ENCODE data around the gene VWC2L.

Gene VWC2L

GRCh38 chr2:214484239-214484638 lies 73.4 kb downstream of the VWC2L start:
- DNase-seq (ENCODE audit: low spot score): no peak
- TF ChIP-seq, protein P1, sequence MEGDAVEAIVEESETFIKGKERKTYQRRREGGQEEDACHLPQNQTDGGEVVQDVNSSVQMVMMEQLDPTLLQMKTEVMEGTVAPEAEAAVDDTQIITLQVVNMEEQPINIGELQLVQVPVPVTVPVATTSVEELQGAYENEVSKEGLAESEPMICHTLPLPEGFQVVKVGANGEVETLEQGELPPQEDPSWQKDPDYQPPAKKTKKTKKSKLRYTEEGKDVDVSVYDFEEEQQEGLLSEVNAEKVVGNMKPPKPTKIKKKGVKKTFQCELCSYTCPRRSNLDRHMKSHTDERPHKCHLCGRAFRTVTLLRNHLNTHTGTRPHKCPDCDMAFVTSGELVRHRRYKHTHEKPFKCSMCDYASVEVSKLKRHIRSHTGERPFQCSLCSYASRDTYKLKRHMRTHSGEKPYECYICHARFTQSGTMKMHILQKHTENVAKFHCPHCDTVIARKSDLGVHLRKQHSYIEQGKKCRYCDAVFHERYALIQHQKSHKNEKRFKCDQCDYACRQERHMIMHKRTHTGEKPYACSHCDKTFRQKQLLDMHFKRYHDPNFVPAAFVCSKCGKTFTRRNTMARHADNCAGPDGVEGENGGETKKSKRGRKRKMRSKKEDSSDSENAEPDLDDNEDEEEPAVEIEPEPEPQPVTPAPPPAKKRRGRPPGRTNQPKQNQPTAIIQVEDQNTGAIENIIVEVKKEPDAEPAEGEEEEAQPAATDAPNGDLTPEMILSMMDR (IDR thresholded peaks at IDR 0.05; ENCODE audit: extremely low read depth, missing control alignments): no peak

- TF ChIP-seq, protein P1 (IDR thresholded peaks at IDR 0.05; ENCODE audit: extremely low read depth, missing control alignments): no peak
- DNase-seq (ENCODE audit: low spot score): no peak
These were observed 73.8 kb downstream of the VWC2L start for GRCh38 chr2:214484701-214485100.

GRCh38 chr2:214489181-214489580 lies 78.3 kb downstream of the VWC2L start:
- TF ChIP-seq, protein P1 (IDR thresholded peaks at IDR 0.05; ENCODE audit: extremely low read depth, missing control alignments): no peak
- DNase-seq (ENCODE audit: low spot score): no peak

DNA sequence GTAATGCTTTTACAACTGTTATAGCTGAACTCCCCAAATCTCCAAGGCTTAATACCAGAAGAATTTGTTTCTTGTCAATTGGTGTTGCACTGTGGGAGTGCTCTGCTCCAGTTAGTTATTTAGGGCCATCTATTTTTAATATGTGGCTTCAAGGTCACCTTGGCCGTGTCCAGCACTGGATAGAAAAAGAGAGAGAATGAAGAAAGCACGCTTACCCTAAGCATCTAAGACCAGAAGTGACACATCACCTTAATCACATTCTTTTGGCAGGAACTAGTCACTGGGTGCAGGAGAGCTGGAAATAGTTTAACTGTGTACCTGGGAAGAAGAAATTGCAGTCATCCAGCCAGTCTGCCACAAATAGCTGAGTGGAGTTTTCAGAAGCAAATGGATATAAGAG lies 78.8 kb downstream of the VWC2L start:
- DNase-seq (ENCODE audit: low spot score): no peak
- TF ChIP-seq, protein P1 (IDR thresholded peaks at IDR 0.05; ENCODE audit: extremely low read depth, missing control alignments): no peak

DNA sequence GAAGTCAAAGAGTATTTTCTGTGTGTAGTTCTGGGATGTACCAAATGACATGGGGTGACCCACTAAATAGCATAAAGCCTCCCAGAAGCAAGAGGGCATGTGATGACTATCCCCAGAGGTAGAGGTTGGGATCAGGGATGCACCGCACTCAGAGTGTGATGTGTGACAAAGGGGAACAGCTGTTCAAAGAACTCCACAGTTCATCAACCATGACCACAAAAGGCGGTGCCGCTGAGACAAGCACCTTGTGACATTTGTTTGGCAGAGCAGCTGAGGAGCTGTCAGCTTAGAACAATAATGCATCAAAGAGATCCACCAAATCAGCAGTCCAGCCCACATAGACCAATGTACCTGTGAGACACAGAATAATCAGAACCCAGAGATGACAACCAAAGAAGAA lies 81.3 kb downstream of the VWC2L start:
- no peak for DNase-seq (ENCODE audit: low spot score)
- TF ChIP-seq, protein P1 (IDR thresholded peaks at IDR 0.05; ENCODE audit: extremely low read depth, missing control alignments): no peak

DNA sequence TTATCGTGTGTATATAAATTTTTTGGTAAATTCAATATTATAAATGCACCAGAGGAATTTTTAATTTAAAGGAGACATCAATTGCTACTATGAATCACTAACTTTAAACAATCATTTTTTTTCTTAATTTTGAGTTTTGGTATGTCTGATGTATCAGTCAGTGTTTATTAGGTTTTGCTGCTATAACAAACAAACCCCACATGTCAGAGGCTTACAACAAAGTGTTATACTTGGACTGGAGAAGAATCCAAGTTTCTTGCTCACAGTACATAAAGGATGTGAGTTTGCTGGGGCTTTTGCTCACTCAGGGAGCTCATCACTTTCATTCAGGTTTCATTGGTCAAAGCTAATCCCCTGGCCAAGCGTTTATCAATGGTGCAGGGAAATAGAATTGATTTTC lies 81.8 kb downstream of the VWC2L start:
- TF ChIP-seq, protein P1 (IDR thresholded peaks at IDR 0.05; ENCODE audit: extremely low read depth, missing control alignments): no peak
- DNase-seq (ENCODE audit: low spot score): no peak

- DNase-seq (ENCODE audit: low spot score): no peak
These were observed 86.6 kb downstream of the VWC2L start for GRCh38 chr2:214497489-214497888.

More at GRCh38 chr2:214497489-214497888, 86.6 kb downstream of the VWC2L start:
- TF ChIP-seq, protein P1 (IDR thresholded peaks at IDR 0.05; ENCODE audit: extremely low read depth, missing control alignments): no peak

Data from GM20000 (cell line).